Endothelial cell of umbilical vein (primary cell): ENCODE data around the gene SUGCT. TPM values are rescaled to one million over a fixed set of nuclear protein-coding genes. Genes with fewer than 3 reads are reported as not detected.

ENCODE experiments used
- BruUV-seq: library from RNA; stranded (reverse); fragments of 400-500 nt; replicated peaks from 2 replicates; lab custom pipeline; 2021; lab: Mats Ljungman, UMichigan
- CTCF ChIA-PET: fragments of 300-600, 350-600 bp; sonication (Branson Sonifier 250); formaldehyde crosslinking; loops from one replicate; lab custom pipeline; 2021; ENCODE audit warnings: antibody characterized with exemption, inconsistent platforms; lab: Charles Lee
- POLR2A ChIA-PET: fragments of 300-600, 350-600 bp; sonication (Branson Sonifier 250); formaldehyde crosslinking; loops from one replicate; lab custom pipeline; 2021; ENCODE audit warnings: antibody characterized with exemption, inconsistent platforms; lab: Charles Lee
- DNase-seq: peaks from one replicate; pipeline ENCODE4 v3.0.0-alpha.2; 2011; ENCODE audit warnings: low read depth, low spot score
- FAIRE-seq: peaks from 2 replicates; lab custom pipeline; 2011; peaks lifted over from hg19 to GRCh38; lab: Jason Lieb, UNC
- H2AFZ ChIP-seq: 2 replicates; pipeline ENCODE4 v1.6.0; 2012; ENCODE audit warnings: low read depth, low read length, control low read depth, inconsistent platforms
- H3K27ac ChIP-seq: 2 replicates; pipeline ENCODE4 v1.5.1; 2011; ENCODE audit warnings: low read depth, mild to moderate bottlenecking, control low read depth, low read length, moderate library complexity; ENCODE audit not compliant: insufficient read depth
- H3K27me3 ChIP-seq, 2 experiments: 2 replicates each; pipeline versions ENCODE4 v1.6.0 to v1.6.1; 2011; ENCODE audit warnings: low read length in 2 of 2, mixed read lengths in 1 of 2; ENCODE audit not compliant: control insufficient read depth in 2 of 2, insufficient read depth in 2 of 2
- H3K36me3 ChIP-seq, 2 experiments: 2 replicates in 1 of 2; 3 replicates in 1 of 2; pipeline ENCODE4 v1.5.1; 2011; ENCODE audit warnings: low read length in 2 of 2, mild to moderate bottlenecking in 1 of 2, moderate library complexity in 1 of 2; ENCODE audit not compliant: control insufficient read depth in 2 of 2, insufficient read depth in 2 of 2; ENCODE audit errors: extremely low read depth in 1 of 2
- H3K4me1 ChIP-seq: 3 replicates; pipeline ENCODE4 v1.5.1; 2011; ENCODE audit warnings: mild to moderate bottlenecking, low read length; ENCODE audit not compliant: control insufficient read depth, insufficient read depth; ENCODE audit errors: extremely low read depth
- H3K4me2 ChIP-seq: 2 replicates; pipeline ENCODE4 v1.6.1; 2011; ENCODE audit warnings: low read length, control low read depth, mixed read lengths; ENCODE audit not compliant: insufficient read depth
- H3K4me3 ChIP-seq, 3 experiments: fragments of 200-600 bp in 1 of 3; sonication (generic), shearing (Covaris generic) in 1 of 3; replicated peaks in 1 of 3; 2 replicates each; pipeline ENCODE4 v1.5.1; 2011 to 2016; ENCODE audit warnings: control low read depth in 3 of 3, low read length in 3 of 3, mild to moderate bottlenecking in 2 of 3, inconsistent platforms in 1 of 3, low read depth in 1 of 3, moderate library complexity in 1 of 3; ENCODE audit not compliant: insufficient read depth in 1 of 3
- H3K79me2 ChIP-seq: 2 replicates; pipeline ENCODE4 v1.6.0; 2012; ENCODE audit warnings: low read length, inconsistent platforms; ENCODE audit not compliant: control insufficient read depth, insufficient read depth
- H3K9ac ChIP-seq: replicated peaks from 2 replicates; pipeline ENCODE3; 2011; ENCODE audit warnings: low read length, control low read depth; ENCODE audit not compliant: insufficient read depth; ENCODE audit errors: extremely low read depth
- H3K9me1 ChIP-seq: replicated peaks from 3 replicates; pipeline ENCODE4 v1.6.0; 2011; ENCODE audit warnings: mild to moderate bottlenecking, low read length; ENCODE audit not compliant: control insufficient read depth, insufficient read depth; ENCODE audit errors: extremely low read depth
- H3K9me3 ChIP-seq: replicated peaks from 2 replicates; pipeline ENCODE4 v1.5.1; 2012; ENCODE audit warnings: low read length, inconsistent platforms; ENCODE audit not compliant: control insufficient read depth, insufficient read depth
- H4K20me1 ChIP-seq: replicated peaks from 2 replicates; pipeline ENCODE3; 2011; ENCODE audit warnings: mild to moderate bottlenecking, low read length; ENCODE audit not compliant: control insufficient read depth, insufficient read depth; ENCODE audit errors: extremely low read depth
- CTCF ChIP-seq, 2 donors: IDR thresholded peaks; 1 replicate in 1 of 2; 2 replicates in 1 of 2; pipeline ENCODE4 v1.5.1; 2011; ENCODE audit warnings: low read length in 2 of 2, mild to moderate bottlenecking in 2 of 2, moderate library complexity in 2 of 2, control low read depth in 1 of 2, inconsistent platforms in 1 of 2, low read depth in 1 of 2; ENCODE audit not compliant: insufficient read depth in 1 of 2; ENCODE audit errors: extremely low read depth in 1 of 2
- EZH2 ChIP-seq: IDR thresholded peaks from 2 replicates; pipeline ENCODE4 v1.6.1; 2012; ENCODE audit warnings: borderline replicate concordance, low read depth, mild to moderate bottlenecking, moderate library complexity, low read length, inconsistent platforms; ENCODE audit not compliant: severe bottlenecking
- FOS ChIP-seq: IDR thresholded peaks from 2 replicates; pipeline ENCODE4 v1.6.1; 2011; ENCODE audit warnings: mild to moderate bottlenecking, low read length, moderate library complexity, borderline replicate concordance; ENCODE audit not compliant: insufficient read depth
- GATA2 ChIP-seq: IDR thresholded peaks from 2 replicates; pipeline ENCODE4 v1.7.0; 2011; ENCODE audit warnings: low read depth, mild to moderate bottlenecking, moderate library complexity, mixed read lengths, low read length; ENCODE audit not compliant: insufficient read length, insufficient read depth
- JUN ChIP-seq: IDR thresholded peaks from 2 replicates; pipeline ENCODE4 v1.6.1; 2011; ENCODE audit warnings: borderline replicate concordance, low read depth; ENCODE audit not compliant: insufficient read length, insufficient read depth
- MYC ChIP-seq: IDR thresholded peaks from one replicate; pipeline ENCODE4 v1.6.1; 2011; ENCODE audit warnings: mild to moderate bottlenecking, low read depth, low read length
- POLR2A ChIP-seq: IDR thresholded peaks from 2 replicates; pipeline ENCODE4 v1.6.1; 2012; ENCODE audit warnings: low read depth, mild to moderate bottlenecking, control low read depth, low read length
- POLR2AphosphoS5 ChIP-seq: IDR thresholded peaks from 2 replicates; pipeline ENCODE4 v1.6.1; 2012; ENCODE audit warnings: low read depth, mild to moderate bottlenecking, control low read depth, low read length, moderate library complexity; ENCODE audit not compliant: insufficient read depth
- dilution Hi-C: fragments of 300-500 bp; cut with MboI; formaldehyde crosslinking; loops from one replicate; pipeline ENCODE4 v1.15.0; 2019; ENCODE audit warnings: low sequenced_read_pairs; ENCODE audit not compliant: extremely low pct_ligation_motif_present
- intact Hi-C: fragments of 100-400 bp; cut with micrococcal nuclease; formaldehyde crosslinking; loops from one replicate; pipeline ENCODE4 v1.10.0; 2022
- polyA plus RNA-seq, 4 experiments: library from polyadenylated mRNA; depleted of rRNA in 3 of 4; stranded (reverse) in 3 of 4; unstranded in 1 of 4; fragments of >200 nt; gene quantifications; 2 replicates each; pipeline versions ENCODE4 v1.2.1 to v1.2.3, GENCODE V29; 2011 to 2012; ENCODE audit warnings: missing spikeins in 1 of 4
- total RNA-seq: library from RNA; stranded (reverse); gene quantifications from 2 replicates; pipeline ENCODE4 v1.2.3, GENCODE V29; 2021
- TF ChIP-seq, protein P1 (sequence below): IDR thresholded peaks from 2 replicates; pipeline ENCODE4 v1.6.1; 2011; ENCODE audit not compliant: insufficient read depth, insufficient read length

SUGCT gene
- total and polyA plus RNA-seq, 2 donors (not counting 3 experiments of a cell fraction or from before 2014, with no cell fraction given), result 1.2 to 1.4 TPM

- no peak for FAIRE-seq
- no peak for DNase-seq
- no peak for TF ChIP-seq JUN
- no peak for TF ChIP-seq FOS
- TF ChIP-seq EZH2, result no peak
- TF ChIP-seq MYC, result no peak
- no peak for TF ChIP-seq POLR2A
- TF ChIP-seq POLR2AphosphoS5, result no peak
- TF ChIP-seq, protein P1, sequence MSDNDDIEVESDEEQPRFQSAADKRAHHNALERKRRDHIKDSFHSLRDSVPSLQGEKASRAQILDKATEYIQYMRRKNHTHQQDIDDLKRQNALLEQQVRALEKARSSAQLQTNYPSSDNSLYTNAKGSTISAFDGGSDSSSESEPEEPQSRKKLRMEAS, result no peak
- no peak for TF ChIP-seq CTCF (IDR thresholded peaks at IDR 0.05; ENCODE audit: extremely low read depth in 1 of 2, insufficient read depth in 1 of 2, low read depth in 1 of 2, low read length in 2 of 2)
- TF ChIP-seq GATA2, result no peak
- Histone ChIP-seq H3K27ac (no peak overlapping the region), H2AFZ (no peak overlapping the region), H3K4me3 (no peak overlapping the region), H4K20me1 (no peaks in the 10 kb centered on the region), H3K4me1 (no peaks in the 10 kb centered on the region), H3K4me2 (no peak overlapping the region), H3K36me3 (no peaks in the 10 kb centered on the region), H3K79me2 (no peaks in the 10 kb centered on the region), H3K9me1 (no peaks in the 10 kb centered on the region), H3K9ac (no peak overlapping the region), H3K27me3 (no peaks in the 10 kb centered on the region), H3K9me3 (no peaks in the 10 kb centered on the region)
- ChIA-PET POLR2A (no interaction called here), CTCF (interaction anchor here (1.2 to 3.0 kb wide), 5 partner anchors 10 to 1085 kb away, joined by 3 to 10 read pairs (median 5); no protein-coding TSS in a partner anchor)
- BruUV-seq, result no TSS peak
- intact Hi-C loops, result no loop called here
- dilution Hi-C loops, result no loop called here
These were observed 484.8 kb downstream of the SUGCT start for GRCh38 chr7:40619647-40620046.
